Upper lobe of right lung (tissue), 1 donor: Measurements from ENCODE around the gene FOXO6. TPM values are rescaled to one million over a fixed set of nuclear protein-coding genes. Genes with fewer than 3 reads are reported as not detected.

Experiments
- ATAC-seq: fragments of 200-7000 bp; cut with Tn5 transposase; one replicate; pipeline ENCODE4 v1.9.1; 2020; ENCODE audit warnings: mild to moderate bottlenecking, moderate library complexity
- DNase-seq: peaks from one replicate; pipeline ENCODE4 v3.0.0-alpha.2; 2020
- H3K27ac ChIP-seq: fragments of 200-600 bp; one replicate; pipeline ENCODE4 v1.8.0; 2022
- H3K27me3 ChIP-seq: fragments of 200-600 bp; one replicate; pipeline ENCODE4 v1.8.0; 2022; ENCODE audit warnings: mild to moderate bottlenecking
- H3K36me3 ChIP-seq: fragments of 200-600 bp; one replicate; pipeline ENCODE4 v1.8.0; 2022
- H3K4me1 ChIP-seq: fragments of 200-600 bp; one replicate; pipeline ENCODE4 v1.8.0; 2022
- H3K4me3 ChIP-seq: fragments of 200-600 bp; one replicate; pipeline ENCODE4 v1.8.0; 2022; ENCODE audit warnings: mild to moderate bottlenecking
- H3K9me3 ChIP-seq: fragments of 200-600 bp; one replicate; pipeline ENCODE4 v1.8.0; 2022
- intact Hi-C: fragments of 100-400 bp; cut with DNase I; formaldehyde crosslinking; loops from one replicate; pipeline ENCODE4 v1.11.0; 2022
- total RNA-seq: library from RNA; stranded (reverse); fragmentation: NEBNext Ultra II Directional; extraction: Animal tissue kit (Norgen Biotek cat#: 25700); gene quantifications from one replicate; pipeline ENCODE4 v1.2.1, GENCODE V29; 2021
- TF ChIP-seq, protein P1 (sequence below): fragments of 200-600 bp; IDR thresholded peaks from one replicate; pipeline ENCODE4 v1.8.0; 2022; ENCODE audit warnings: antibody characterized with exemption
- donor health status: DM: no; HTN: yes; CAD: no; lungs with severe emphysema.

FOXO6 gene
- total RNA-seq, 1 donor from 2014 or later, result 0.43 TPM

GRCh38 chr1:41350055-41350378 lies 11.2 kb upstream of the FOXO6 start:
- Histone ChIP-seq H3K27me3 (no peaks in the 10 kb centered on the region), H3K4me1 (no peaks in the 10 kb centered on the region), H3K36me3 (no peaks in the 10 kb centered on the region), H3K27ac (no peak overlapping the region), H3K9me3 (no peaks in the 10 kb centered on the region), H3K4me3 (no peak overlapping the region)
- ATAC-seq, result no peak
- DNase-seq, result no peak
- intact Hi-C loops, result no loop called here
- TF ChIP-seq, protein P1, sequence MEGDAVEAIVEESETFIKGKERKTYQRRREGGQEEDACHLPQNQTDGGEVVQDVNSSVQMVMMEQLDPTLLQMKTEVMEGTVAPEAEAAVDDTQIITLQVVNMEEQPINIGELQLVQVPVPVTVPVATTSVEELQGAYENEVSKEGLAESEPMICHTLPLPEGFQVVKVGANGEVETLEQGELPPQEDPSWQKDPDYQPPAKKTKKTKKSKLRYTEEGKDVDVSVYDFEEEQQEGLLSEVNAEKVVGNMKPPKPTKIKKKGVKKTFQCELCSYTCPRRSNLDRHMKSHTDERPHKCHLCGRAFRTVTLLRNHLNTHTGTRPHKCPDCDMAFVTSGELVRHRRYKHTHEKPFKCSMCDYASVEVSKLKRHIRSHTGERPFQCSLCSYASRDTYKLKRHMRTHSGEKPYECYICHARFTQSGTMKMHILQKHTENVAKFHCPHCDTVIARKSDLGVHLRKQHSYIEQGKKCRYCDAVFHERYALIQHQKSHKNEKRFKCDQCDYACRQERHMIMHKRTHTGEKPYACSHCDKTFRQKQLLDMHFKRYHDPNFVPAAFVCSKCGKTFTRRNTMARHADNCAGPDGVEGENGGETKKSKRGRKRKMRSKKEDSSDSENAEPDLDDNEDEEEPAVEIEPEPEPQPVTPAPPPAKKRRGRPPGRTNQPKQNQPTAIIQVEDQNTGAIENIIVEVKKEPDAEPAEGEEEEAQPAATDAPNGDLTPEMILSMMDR, result no peak

GRCh38 chr1:41351262-41352151 lies 9.7 kb upstream of the FOXO6 start:
- peak; percentile 10 for DNase-seq
- Histone ChIP-seq H3K27me3 (no peaks in the 10 kb centered on the region), H3K4me1 (no peaks in the 10 kb centered on the region), H3K36me3 (no peaks in the 10 kb centered on the region), H3K9me3 (no peaks in the 10 kb centered on the region), H3K27ac (no peak overlapping the region), H3K4me3 (no peak overlapping the region)
- ATAC-seq, result no peak
- intact Hi-C loops, result no loop called here
- TF ChIP-seq, protein P1, result no peak

- TF ChIP-seq, protein P1, result no peak
- Histone ChIP-seq H3K4me1 (peaks cover 5% of the 10 kb centered on the region), H3K36me3 (no peaks in the 10 kb centered on the region), H3K27me3 (no peaks in the 10 kb centered on the region), H3K27ac (no peak overlapping the region), H3K4me3 (no peak overlapping the region), H3K9me3 (no peaks in the 10 kb centered on the region)
- ATAC-seq (peak; percentile 47), DNase-seq (peak; percentile 58)
- intact Hi-C loops, result no loop called here
These were observed 7.5 kb upstream of the FOXO6 start for GRCh38 chr1:41353744-41354143.

- Histone ChIP-seq H3K27me3 (no peaks in the 10 kb centered on the region), H3K36me3 (no peaks in the 10 kb centered on the region), H3K27ac (no peak overlapping the region), H3K4me3 (no peak overlapping the region), H3K4me1 (peaks cover 5% of the 10 kb centered on the region), H3K9me3 (no peaks in the 10 kb centered on the region)
- DNase-seq (peak; percentile 19), ATAC-seq (no peak)
- intact Hi-C loops, result no loop called here
- TF ChIP-seq, protein P1, result no peak
These were observed 6.3 kb upstream of the FOXO6 start for GRCh38 chr1:41354956-41355355.

DNA sequence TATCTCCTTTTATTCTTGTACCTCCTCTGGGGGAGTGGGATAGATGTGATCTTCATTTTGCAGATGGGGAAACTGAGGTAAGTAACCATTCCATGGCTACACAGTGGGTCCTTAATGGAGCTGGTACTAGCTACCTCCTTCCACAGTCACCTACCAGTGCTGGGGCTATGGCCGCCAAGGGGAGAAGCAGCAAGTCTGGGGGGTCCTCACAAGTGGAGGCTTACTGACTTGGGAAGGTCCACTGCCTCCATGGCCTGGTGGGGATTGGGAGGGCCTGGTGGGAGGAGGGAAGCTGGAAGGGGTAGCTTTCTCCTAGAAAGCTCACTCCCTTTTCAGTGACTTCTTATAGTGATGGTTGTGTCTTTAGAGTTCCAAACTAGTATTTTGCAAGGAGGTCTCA lies 5.9 kb upstream of the FOXO6 start:
- no peak for ATAC-seq
- H3K4me3 ChIP-seq, result no peak overlapping the region
- peak; percentile 25 for DNase-seq
- no peaks in the 10 kb centered on the region for H3K9me3 ChIP-seq
- H3K27ac ChIP-seq, result no peak overlapping the region
- TF ChIP-seq, protein P1, result no peak
- no peaks in the 10 kb centered on the region for H3K36me3 ChIP-seq
- peaks cover 5% of the 10 kb centered on the region for H3K4me1 ChIP-seq
- intact Hi-C loops, result no loop called here
- no peaks in the 10 kb centered on the region for H3K27me3 ChIP-seq
